HepG2 (cell line): Measurements from ENCODE around the gene TLN1. TPM values are rescaled to one million over a fixed set of nuclear protein-coding genes. Genes with fewer than 3 reads are reported as not detected.
A peak's percentile ranks its signal among the peaks of the same experiment; 100 is the strongest.

Source experiments
- BRCA1 ChIP-seq: sonication (generic); formaldehyde crosslinking; IDR thresholded peaks from 2 replicates; pipeline ENCODE4 v1.4.0; 2020; ENCODE audit warnings: missing genetic modification reagents
- CBX1 ChIP-seq: IDR thresholded peaks from one replicate; pipeline ENCODE4 v1.6.1; 2016; ENCODE audit warnings: antibody characterized with exemption, low read depth
- EZH2 ChIP-seq: conservative IDR thresholded peaks from 2 replicates; pipeline ENCODE4 v1.6.1; 2012; ENCODE audit warnings: mild to moderate bottlenecking, low read depth, low read length, moderate library complexity
- FOXM1 ChIP-seq: sonication (generic); formaldehyde crosslinking; IDR thresholded peaks from 2 replicates; pipeline ENCODE4 v1.5.0; 2020; ENCODE audit warnings: missing genetic modification reagents
- GATAD1 ChIP-seq: IDR thresholded peaks from 2 replicates; pipeline ENCODE4 v1.6.1; 2016; ENCODE audit warnings: missing genetic modification reagents, missing compliant biosample characterization
- MED8 ChIP-seq: sonication (generic); formaldehyde crosslinking; IDR thresholded peaks from 2 replicates; pipeline ENCODE4 v1.8.1; 2023; ENCODE audit warnings: mild to moderate bottlenecking, missing genetic modification reagents; ENCODE audit not compliant: insufficient replicate concordance
- NFATC3 ChIP-seq: sonication (generic); formaldehyde crosslinking; IDR thresholded peaks from 2 replicates; pipeline ENCODE4 v1.5.1; 2020; ENCODE audit warnings: mild to moderate bottlenecking, missing genetic modification reagents
- RCOR2 ChIP-seq: IDR thresholded peaks from 2 replicates; pipeline ENCODE4 v1.6.1; 2016; ENCODE audit warnings: missing biosample characterization, missing genetic modification reagents
- REPIN1 ChIP-seq: sonication (generic); formaldehyde crosslinking; IDR thresholded peaks from 2 replicates; pipeline ENCODE4 v1.8.0; 2022; ENCODE audit warnings: missing genetic modification reagents, low read depth, mild to moderate bottlenecking, borderline replicate concordance
- SALL2 ChIP-seq: sonication (generic); formaldehyde crosslinking; IDR thresholded peaks from 2 replicates; pipeline ENCODE4 v1.8.1; 2023; ENCODE audit warnings: mild to moderate bottlenecking, missing genetic modification reagents, inconsistent platforms
- SATB2 ChIP-seq: sonication (generic); formaldehyde crosslinking; IDR thresholded peaks from 2 replicates; pipeline ENCODE4 v1.5.0; 2020; ENCODE audit warnings: missing genetic modification reagents
- YEATS2 ChIP-seq: sonication (generic); formaldehyde crosslinking; IDR thresholded peaks from 2 replicates; pipeline ENCODE4 v1.4.0; 2020; ENCODE audit warnings: missing genetic modification reagents, borderline replicate concordance
- ZMYM3 ChIP-seq: sonication (generic); formaldehyde crosslinking; IDR thresholded peaks from 2 replicates; pipeline ENCODE4 v1.5.1; 2020; ENCODE audit warnings: mild to moderate bottlenecking, missing genetic modification reagents
- ZNF331 ChIP-seq: sonication (generic); formaldehyde crosslinking; IDR thresholded peaks from 2 replicates; pipeline ENCODE4 v1.4.0; 2020; ENCODE audit warnings: missing genetic modification reagents
- ZNF441 ChIP-seq: sonication (generic); formaldehyde crosslinking; IDR thresholded peaks from 2 replicates; pipeline ENCODE4 v1.7.0; 2021; ENCODE audit warnings: missing genetic modification reagents, borderline replicate concordance
- ZNF550 ChIP-seq: sonication (generic); formaldehyde crosslinking; IDR thresholded peaks from 2 replicates; pipeline ENCODE4 v1.4.0; 2020; ENCODE audit warnings: mild to moderate bottlenecking, missing genetic modification reagents, borderline replicate concordance
- ZNF619 ChIP-seq: sonication (generic); formaldehyde crosslinking; IDR thresholded peaks from 2 replicates; pipeline ENCODE4 v1.4.0; 2020; ENCODE audit warnings: mild to moderate bottlenecking, missing genetic modification reagents
- ZNF670 ChIP-seq: sonication (generic); formaldehyde crosslinking; IDR thresholded peaks from 2 replicates; pipeline ENCODE4 v1.8.0; 2022; ENCODE audit warnings: mild to moderate bottlenecking, missing genetic modification reagents, borderline replicate concordance
- ZNF720 ChIP-seq: sonication (generic); formaldehyde crosslinking; IDR thresholded peaks from 2 replicates; pipeline ENCODE4 v1.4.0; 2020; ENCODE audit warnings: missing genetic modification reagents
- polyA plus RNA-seq, 8 experiments: library from polyadenylated mRNA; depleted of rRNA in 3 of 8; stranded (reverse) in 7 of 8; unstranded in 1 of 8; fragments of >200 nt; fragmentation: Illumina TruSeq in 4 of 8; extraction: Trizol in 4 of 8; gene quantifications; 2 replicates each; pipeline versions ENCODE4 v1.2.1 to v1.2.3, GENCODE V29; 2011 to 2016; ENCODE audit warnings: low read depth in 4 of 8, missing spikeins in 1 of 8, mixed read lengths in 1 of 8; ENCODE audit not compliant: insufficient read depth in 1 of 8
- total RNA-seq, 5 experiments: library from RNA; depleted of rRNA; stranded (reverse); fragments of >200 nt; fragmentation: Illumina TruSeq; extraction: Trizol; gene quantifications; 2 replicates each; pipeline ENCODE4 v1.2.3, GENCODE V29; 2016; ENCODE audit warnings: low read depth in 1 of 5
- TF ChIP-seq, protein P1 (sequence below): sonication (generic); formaldehyde crosslinking; IDR thresholded peaks from 2 replicates; pipeline ENCODE4 v1.4.0; 2020; ENCODE audit warnings: missing genetic modification reagents, borderline replicate concordance
- TF ChIP-seq, protein P2 (sequence below): sonication (generic); formaldehyde crosslinking; conservative IDR thresholded peaks from 2 replicates; pipeline ENCODE4 v1.8.1; 2023; ENCODE audit warnings: missing genetic modification reagents
- TF ChIP-seq, protein P3 (sequence below): sonication (generic); formaldehyde crosslinking; IDR thresholded peaks from 2 replicates; pipeline ENCODE4 v1.4.0; 2020; ENCODE audit warnings: missing genetic modification reagents

TLN1 gene
- total and polyA plus RNA-seq, 2 of the 13 experiments (the other 11 are each of a cell fraction or from before 2014, with no cell fraction given): 35.2 to 51.8 TPM

DNA sequence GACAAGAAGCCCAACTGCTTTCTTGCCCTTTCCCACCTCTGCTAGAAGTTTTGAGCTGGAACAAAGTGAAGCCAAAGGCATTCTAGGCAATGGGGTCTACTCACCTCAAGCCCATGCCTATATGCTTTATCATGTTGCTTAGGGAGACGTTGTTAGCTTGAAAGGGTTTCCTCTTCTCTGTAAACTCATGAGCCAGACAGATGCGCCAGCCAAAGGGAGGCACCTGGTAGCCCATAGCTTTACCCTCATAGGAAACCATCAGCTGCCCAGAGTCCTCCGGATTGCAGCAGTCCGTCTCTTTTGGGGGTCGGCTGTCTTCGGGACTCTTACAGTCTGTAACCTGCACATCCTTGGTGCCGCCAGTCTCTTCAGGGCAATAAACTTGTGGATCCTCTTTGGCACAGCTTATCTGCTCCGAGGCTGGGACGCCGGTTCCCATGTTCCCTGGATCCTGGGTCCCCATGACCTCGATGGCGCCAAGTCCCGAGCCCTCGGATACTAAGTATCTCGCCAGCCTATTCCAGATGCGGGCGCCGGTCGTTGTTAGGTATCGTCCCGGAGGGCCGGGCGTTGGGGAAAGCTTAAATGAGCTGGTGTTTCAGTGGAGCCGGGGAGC is 16.4 kb upstream of the TLN1 start (continued):
- TF ChIP-seq YEATS2 (CRISPR knock-in tag) (peak; percentile 4; the same call in 1 of the 2 replicates), EZH2 (no peak), SALL2 (CRISPR knock-in tag) (0 out of 2 replicates have a peak, but pooled peaks have one; percentile 34), RCOR2 (CRISPR knock-in tag) (no peak), MED8 (CRISPR knock-in tag) (no peak), ZNF670 (peak; percentile 44; the same call in 1 of the 2 replicates), ZMYM3 (CRISPR knock-in tag) (no peak), REPIN1 (CRISPR knock-in tag) (no peak; the same call in 1 of the 2 replicates), GATAD1 (no peak), ZNF720 (CRISPR knock-in tag) (no peak), FOXM1 (CRISPR knock-in tag) (no peak), ZNF550 (CRISPR knock-in tag) (no peak), SATB2 (CRISPR knock-in tag) (no peak), BRCA1 (CRISPR knock-in tag) (0 out of 2 replicates have a peak, but pooled peaks have one; percentile 57), ZNF331 (no peak), CBX1 (no peak), ZNF441 (CRISPR knock-in tag) (no peak), ZNF619 (CRISPR knock-in tag) (0 out of 2 replicates have a peak, but pooled peaks have one; percentile 30), NFATC3 (CRISPR knock-in tag) (no peak)
- TF ChIP-seq, protein P1, sequence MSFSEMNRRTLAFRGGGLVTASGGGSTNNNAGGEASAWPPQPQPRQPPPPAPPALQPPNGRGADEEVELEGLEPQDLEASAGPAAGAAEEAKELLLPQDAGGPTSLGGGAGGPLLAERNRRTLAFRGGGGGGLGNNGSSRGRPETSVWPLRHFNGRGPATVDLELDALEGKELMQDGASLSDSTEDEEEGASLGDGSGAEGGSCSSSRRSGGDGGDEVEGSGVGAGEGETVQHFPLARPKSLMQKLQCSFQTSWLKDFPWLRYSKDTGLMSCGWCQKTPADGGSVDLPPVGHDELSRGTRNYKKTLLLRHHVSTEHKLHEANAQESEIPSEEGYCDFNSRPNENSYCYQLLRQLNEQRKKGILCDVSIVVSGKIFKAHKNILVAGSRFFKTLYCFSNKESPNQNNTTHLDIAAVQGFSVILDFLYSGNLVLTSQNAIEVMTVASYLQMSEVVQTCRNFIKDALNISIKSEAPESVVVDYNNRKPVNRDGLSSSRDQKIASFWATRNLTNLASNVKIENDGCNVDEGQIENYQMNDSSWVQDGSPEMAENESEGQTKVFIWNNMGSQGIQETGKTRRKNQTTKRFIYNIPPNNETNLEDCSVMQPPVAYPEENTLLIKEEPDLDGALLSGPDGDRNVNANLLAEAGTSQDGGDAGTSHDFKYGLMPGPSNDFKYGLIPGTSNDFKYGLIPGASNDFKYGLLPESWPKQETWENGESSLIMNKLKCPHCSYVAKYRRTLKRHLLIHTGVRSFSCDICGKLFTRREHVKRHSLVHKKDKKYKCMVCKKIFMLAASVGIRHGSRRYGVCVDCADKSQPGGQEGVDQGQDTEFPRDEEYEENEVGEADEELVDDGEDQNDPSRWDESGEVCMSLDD (CRISPR knock-in tag): 0 out of 2 replicates have a peak, but pooled peaks have one; percentile 37
- TF ChIP-seq, protein P2, sequence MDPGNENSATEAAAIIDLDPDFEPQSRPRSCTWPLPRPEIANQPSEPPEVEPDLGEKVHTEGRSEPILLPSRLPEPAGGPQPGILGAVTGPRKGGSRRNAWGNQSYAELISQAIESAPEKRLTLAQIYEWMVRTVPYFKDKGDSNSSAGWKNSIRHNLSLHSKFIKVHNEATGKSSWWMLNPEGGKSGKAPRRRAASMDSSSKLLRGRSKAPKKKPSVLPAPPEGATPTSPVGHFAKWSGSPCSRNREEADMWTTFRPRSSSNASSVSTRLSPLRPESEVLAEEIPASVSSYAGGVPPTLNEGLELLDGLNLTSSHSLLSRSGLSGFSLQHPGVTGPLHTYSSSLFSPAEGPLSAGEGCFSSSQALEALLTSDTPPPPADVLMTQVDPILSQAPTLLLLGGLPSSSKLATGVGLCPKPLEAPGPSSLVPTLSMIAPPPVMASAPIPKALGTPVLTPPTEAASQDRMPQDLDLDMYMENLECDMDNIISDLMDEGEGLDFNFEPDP (CRISPR knock-in tag): no peak
- TF ChIP-seq, protein P3, sequence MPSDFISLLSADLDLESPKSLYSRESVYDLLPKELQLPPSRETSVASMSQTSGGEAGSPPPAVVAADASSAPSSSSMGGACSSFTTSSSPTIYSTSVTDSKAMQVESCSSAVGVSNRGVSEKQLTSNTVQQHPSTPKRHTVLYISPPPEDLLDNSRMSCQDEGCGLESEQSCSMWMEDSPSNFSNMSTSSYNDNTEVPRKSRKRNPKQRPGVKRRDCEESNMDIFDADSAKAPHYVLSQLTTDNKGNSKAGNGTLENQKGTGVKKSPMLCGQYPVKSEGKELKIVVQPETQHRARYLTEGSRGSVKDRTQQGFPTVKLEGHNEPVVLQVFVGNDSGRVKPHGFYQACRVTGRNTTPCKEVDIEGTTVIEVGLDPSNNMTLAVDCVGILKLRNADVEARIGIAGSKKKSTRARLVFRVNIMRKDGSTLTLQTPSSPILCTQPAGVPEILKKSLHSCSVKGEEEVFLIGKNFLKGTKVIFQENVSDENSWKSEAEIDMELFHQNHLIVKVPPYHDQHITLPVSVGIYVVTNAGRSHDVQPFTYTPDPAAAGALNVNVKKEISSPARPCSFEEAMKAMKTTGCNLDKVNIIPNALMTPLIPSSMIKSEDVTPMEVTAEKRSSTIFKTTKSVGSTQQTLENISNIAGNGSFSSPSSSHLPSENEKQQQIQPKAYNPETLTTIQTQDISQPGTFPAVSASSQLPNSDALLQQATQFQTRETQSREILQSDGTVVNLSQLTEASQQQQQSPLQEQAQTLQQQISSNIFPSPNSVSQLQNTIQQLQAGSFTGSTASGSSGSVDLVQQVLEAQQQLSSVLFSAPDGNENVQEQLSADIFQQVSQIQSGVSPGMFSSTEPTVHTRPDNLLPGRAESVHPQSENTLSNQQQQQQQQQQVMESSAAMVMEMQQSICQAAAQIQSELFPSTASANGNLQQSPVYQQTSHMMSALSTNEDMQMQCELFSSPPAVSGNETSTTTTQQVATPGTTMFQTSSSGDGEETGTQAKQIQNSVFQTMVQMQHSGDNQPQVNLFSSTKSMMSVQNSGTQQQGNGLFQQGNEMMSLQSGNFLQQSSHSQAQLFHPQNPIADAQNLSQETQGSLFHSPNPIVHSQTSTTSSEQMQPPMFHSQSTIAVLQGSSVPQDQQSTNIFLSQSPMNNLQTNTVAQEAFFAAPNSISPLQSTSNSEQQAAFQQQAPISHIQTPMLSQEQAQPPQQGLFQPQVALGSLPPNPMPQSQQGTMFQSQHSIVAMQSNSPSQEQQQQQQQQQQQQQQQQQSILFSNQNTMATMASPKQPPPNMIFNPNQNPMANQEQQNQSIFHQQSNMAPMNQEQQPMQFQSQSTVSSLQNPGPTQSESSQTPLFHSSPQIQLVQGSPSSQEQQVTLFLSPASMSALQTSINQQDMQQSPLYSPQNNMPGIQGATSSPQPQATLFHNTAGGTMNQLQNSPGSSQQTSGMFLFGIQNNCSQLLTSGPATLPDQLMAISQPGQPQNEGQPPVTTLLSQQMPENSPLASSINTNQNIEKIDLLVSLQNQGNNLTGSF (CRISPR knock-in tag): 0 out of 2 replicates have a peak, but pooled peaks have one; percentile 50
